K562 (cell line): ENCODE data around the gene CARD10.

ENCODE experiments used
- ERF ChIP-seq: fragments of 450-650 bp; formaldehyde crosslinking; IDR thresholded peaks from 2 replicates; pipeline ENCODE4 v1.4.0; 2020; ENCODE audit warnings: mild to moderate bottlenecking, mixed read lengths
- NRF1 ChIP-seq, 2 experiments: fragments of 450-650 bp; IDR thresholded peaks in 1 of 2; conservative IDR thresholded peaks in 1 of 2; 2 replicates each; pipeline ENCODE4 v1.6.1; 2014; ENCODE audit warnings: mild to moderate bottlenecking in 2 of 2

DNA sequence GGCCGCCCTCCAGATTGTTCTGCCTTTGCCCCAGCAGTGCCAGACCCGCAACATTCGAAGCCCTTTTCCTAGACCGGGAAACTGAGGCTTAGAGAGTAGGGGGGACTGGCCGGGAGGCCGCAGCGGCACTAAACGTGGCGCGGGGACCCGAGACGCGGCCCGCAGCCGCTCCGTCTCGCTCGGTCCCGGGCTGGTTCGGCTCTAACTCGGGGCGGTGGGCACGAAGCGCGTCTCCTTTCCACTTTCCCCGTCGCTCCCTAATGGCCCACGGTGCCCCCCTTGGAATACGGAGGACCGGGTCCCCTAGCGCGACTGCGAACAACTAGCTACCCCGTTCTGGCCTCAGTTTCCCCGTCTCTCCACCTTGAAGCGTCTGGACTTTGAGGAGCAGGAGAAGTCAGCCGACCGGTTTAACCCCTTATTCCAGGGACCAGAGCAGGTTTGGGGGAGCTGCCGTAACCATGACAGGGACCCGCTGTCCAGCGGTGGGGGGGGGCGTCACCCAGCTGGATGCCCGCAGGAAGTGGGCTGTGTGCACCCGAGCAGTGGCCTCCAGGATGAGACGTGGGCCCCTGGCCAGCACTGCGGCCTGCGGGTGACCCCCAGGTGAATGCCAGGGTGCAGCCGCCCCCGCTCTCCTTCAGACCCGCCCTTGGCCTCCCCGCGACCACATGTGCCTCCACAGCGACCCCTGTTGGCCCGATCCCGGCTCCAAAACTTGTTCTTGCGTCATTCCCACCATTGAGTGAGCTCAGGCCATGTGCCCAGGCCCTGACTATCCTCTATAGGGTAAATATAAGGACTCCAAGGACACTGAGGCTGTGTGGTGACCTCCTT, 42.2 kb upstream of the CARD10 start:
- no peak for TF ChIP-seq ERF
- TF ChIP-seq NRF1 (conservative IDR thresholded peaks at IDR 0.05 in 1 of 2, IDR thresholded peaks at IDR 0.05 in 1 of 2): 0 out of 4 replicates have a peak, but pooled peaks of 1 of the 2 experiments have one; percentile 11
